Measurements from ENCODE around the gene STARD3. TPM values are rescaled to one million over a fixed set of nuclear protein-coding genes. Genes with fewer than 3 reads are reported as not detected.

The STARD3 gene
- polyA plus RNA-seq, 2 of the 4 experiments (the other 2 are of a cell fraction) = 54.6 to 56.0 TPM

GRCh38 chr17:39596543-39597267 lies 40.2 kb upstream of the STARD3 start:
- DNase-seq (ENCODE audit: low read depth in 1 of 2, low spot score in 1 of 2) (no peak), FAIRE-seq (no peak), ATAC-seq (peak in 1 of 2 experiments; percentile 11; a peak in 2 of 6 replicates)
- no peak for TF ChIP-seq REST (IDR thresholded peaks at IDR 0.05)
- no peak for TF ChIP-seq CTCF (IDR thresholded peaks at IDR 0.05)
- TF ChIP-seq ZFP36 (IDR thresholded peaks at IDR 0.05; ENCODE audit: borderline replicate concordance, partially characterized antibody) = no peak
- TF ChIP-seq TP53 (CRISPR knock-in tag; IDR thresholded peaks at IDR 0.05) = no peak
- TF ChIP-seq NPAS2 (CRISPR knock-in tag; IDR thresholded peaks at IDR 0.05; ENCODE audit: borderline replicate concordance) = no peak
- TF ChIP-seq HOXB5 (CRISPR knock-in tag; IDR thresholded peaks at IDR 0.05) = no peak
- no peak for TF ChIP-seq BHLHE40 (IDR thresholded peaks at IDR 0.05; ENCODE audit: low read depth, low read length)
- TF ChIP-seq HDAC2 (IDR thresholded peaks at IDR 0.05) = no peak
- TF ChIP-seq POLR2A (IDR thresholded peaks at IDR 0.05; ENCODE audit: low read length) = no peak
- no peak for TF ChIP-seq ZNF302 (CRISPR knock-in tag; IDR thresholded peaks at IDR 0.05)
- TF ChIP-seq JUN (IDR thresholded peaks at IDR 0.05) = no peak
- no peak for TF ChIP-seq KDM5A (IDR thresholded peaks at IDR 0.05)
- no peak for TF ChIP-seq CHD2 (IDR thresholded peaks at IDR 0.05; ENCODE audit: low read length, partially characterized antibody)
- no peak for TF ChIP-seq HES2 (IDR thresholded peaks at IDR 0.05)
- no peak for TF ChIP-seq EP300 (IDR thresholded peaks at IDR 0.05)
- TF ChIP-seq EHMT2 (IDR thresholded peaks at IDR 0.05; ENCODE audit: low read depth) = no peak
- TF ChIP-seq E2F6 (IDR thresholded peaks at IDR 0.05; ENCODE audit: borderline replicate concordance, low read depth) = no peak
- no peak for TF ChIP-seq HOXA7 (CRISPR knock-in tag; IDR thresholded peaks at IDR 0.05)
- no peak for TF ChIP-seq USF2 (IDR thresholded peaks at IDR 0.05)
- no peak for TF ChIP-seq MAX (IDR thresholded peaks at IDR 0.05)
- Histone ChIP-seq H3K4me2 (no peak overlapping the region), H3K27ac (no peak overlapping the region), H3K4me3 (no peak overlapping the region), H3K4me1 (peaks cover 13% of the 10 kb centered on the region), H3K9me3 (no peaks in the 10 kb centered on the region)
- ChIA-PET CTCF (interaction anchor here (0.7 to 58.8 kb wide), 9 partner anchors 10 to 352 kb away, joined by 3 to 1581 read pairs (median 3); partner anchors contain the start of genes PPP1R1B and STARD3), POLR2A (no interaction called here)
- WGBS (ENCODE audit: missing lambda C conversion rate) = 34% methylated on average over 39 of the region's 47 CpGs
